Muscle of arm (tissue), 12 donors: Measurements from ENCODE around the gene COMTD1. TPM values are rescaled to one million over a fixed set of nuclear protein-coding genes. Genes with fewer than 3 reads are reported as not detected.
"Not testable (repeated sequence)": the region's sequence is repeated elsewhere in the genome, so short reads cannot be mapped to it uniquely, and the experiment has no call there.

Experiments
- DNase-seq: peaks from one replicate; pipeline ENCODE4 v3.0.0-alpha.2; 2013
- polyA plus RNA-seq, 12 donors: library from polyadenylated mRNA; unstranded; fragments of 120-200 nt; gene quantifications; one replicate each; pipeline ENCODE4 v1.2.1, GENCODE V29; 2013; ENCODE audit not compliant: insufficient read length in 12 of 12

Gene COMTD1
- polyA plus RNA-seq, 12 donors = 2.1 to 28.4 (median 3.9) TPM; not detected in 1

GRCh38 chr10:75226095-75226494 lies 9.7 kb downstream of the COMTD1 start:
- no peak for DNase-seq

- no peak for DNase-seq
Observed at GRCh38 chr10:75223507-75223906, 12.2 kb downstream of the COMTD1 start.

- DNase-seq = not testable (repeated sequence)
Observed at GRCh38 chr10:75221492-75221891, 14.3 kb downstream of the COMTD1 start.

DNA sequence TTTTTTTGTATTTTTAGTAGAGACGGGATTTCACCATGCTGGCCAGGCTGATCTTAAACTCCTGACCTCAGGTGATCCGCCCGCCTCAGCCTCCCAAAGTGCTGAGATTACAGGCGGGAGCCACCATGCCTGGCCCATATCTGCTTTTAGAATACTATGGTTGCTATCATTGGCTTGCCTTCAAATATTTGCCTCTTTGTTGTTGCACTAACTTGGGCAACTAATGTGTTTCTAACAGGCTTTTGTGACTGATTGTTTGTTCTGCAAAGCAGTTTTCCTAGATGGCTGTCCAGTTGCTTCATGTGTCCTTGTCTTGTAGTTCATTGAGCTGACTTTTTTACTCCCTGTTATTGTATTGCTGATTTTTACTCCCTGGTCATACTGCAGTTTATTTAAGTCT lies 15.5 kb downstream of the COMTD1 start:
- DNase-seq = no peak

GRCh38 chr10:75212343-75212742 lies 23.4 kb downstream of the COMTD1 start:
- no peak for DNase-seq

DNA sequence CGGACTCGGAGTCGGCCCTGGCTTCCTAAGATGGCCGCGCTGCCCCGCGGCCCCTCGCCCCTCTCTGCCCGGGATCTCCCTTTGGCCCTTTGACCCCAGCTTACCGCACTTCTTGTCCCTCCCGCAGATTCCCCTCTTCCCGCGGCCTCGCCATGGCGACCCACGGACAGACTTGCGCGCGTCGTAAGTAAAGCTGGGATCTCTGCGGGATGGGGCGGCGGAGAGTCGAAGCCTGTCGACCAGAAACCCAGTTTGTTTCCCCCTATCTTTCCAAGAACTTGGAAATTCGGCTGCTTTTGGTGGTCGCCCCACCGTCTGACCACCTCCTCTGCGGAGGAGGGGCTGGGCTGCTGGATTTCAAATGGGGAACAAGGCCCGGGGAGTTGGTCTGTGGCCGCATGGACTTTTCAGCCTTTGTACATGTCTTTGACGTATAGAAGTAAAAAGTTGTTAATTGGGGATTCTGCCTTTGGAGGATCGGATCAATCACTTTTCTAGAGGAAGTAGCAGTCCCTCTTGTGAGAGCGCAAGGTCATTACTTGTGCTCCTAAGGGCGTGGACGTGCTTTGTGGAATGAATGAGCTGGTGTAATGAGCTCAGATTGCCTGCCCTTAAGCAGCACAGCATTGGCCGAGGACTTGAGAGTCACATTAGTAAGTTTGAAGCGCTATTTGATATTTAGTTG lies 24.6 kb downstream of the COMTD1 start:
- no peak for DNase-seq

DNA sequence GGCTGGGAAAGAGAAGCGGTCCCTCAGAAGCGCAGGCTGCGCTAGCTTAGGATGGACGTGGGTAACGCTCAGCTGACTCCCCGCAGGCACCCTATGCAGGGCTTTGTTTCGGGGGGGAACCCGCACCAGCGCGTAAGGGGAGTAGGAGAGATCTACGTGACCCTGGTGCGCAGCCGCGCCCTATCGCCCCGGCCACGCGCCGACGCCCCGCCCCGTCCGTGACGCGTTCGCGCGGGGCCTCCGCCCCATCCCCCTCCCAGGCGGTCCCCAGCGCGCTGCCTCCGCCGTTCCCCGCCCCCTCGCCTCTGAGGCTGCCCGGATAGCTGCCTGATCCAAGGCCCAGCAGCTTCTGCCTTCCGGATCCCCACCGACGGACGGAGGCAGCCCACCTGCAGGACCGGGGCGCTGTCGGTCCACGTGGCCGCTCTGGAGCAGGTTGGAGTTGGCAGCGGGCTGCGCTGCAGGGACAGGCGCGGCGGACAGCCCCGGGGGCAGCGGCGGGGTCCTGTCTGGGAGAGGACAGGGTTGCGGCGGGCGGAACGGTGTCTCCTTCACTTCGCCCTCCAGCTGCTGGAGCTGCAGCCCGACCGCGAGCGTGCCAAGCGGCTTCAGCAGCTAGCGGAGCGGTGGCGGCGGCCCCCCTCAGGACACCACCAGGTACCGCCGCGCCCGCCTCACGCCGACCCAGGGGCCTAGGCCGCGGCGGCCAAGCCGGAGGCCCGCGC lies 25.3 kb downstream of the COMTD1 start, which contains the start of gene VDAC2:
Gene VDAC2 (plus strand): TSS at position 515 of the 725 bp plus-strand sequence. CDS start 363 bp downstream, outside the sequence.
- peak; percentile 93 for DNase-seq

- DNase-seq = peak; percentile 84
Observed at GRCh38 chr10:75209921-75210281, 25.9 kb downstream of the COMTD1 start.

- no peak for DNase-seq
Observed at GRCh38 chr10:75209086-75209920, 26.5 kb downstream of the COMTD1 start.

DNA sequence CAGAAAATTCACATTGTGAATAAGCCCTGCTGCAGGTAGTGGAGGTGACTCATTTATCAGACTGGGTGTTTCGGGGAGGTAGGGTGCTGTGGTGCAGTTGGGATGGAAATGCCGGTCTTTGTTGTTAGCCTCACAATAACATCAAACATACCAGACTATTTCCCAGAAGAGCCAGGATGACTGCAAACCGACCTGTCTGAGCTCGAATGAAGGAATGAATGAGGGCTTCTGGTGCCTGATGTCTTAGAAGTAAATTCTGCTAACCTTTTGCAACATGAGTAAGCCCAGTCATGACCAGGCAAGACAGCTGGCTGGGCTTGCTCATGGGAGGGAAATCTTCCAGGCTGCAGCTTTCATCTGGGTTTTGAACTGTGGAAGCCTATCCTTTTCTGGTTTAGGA lies 27.6 kb downstream of the COMTD1 start:
- no peak for DNase-seq

GRCh38 chr10:75207857-75208144 lies 28.0 kb downstream of the COMTD1 start:
- no peak for DNase-seq

DNA sequence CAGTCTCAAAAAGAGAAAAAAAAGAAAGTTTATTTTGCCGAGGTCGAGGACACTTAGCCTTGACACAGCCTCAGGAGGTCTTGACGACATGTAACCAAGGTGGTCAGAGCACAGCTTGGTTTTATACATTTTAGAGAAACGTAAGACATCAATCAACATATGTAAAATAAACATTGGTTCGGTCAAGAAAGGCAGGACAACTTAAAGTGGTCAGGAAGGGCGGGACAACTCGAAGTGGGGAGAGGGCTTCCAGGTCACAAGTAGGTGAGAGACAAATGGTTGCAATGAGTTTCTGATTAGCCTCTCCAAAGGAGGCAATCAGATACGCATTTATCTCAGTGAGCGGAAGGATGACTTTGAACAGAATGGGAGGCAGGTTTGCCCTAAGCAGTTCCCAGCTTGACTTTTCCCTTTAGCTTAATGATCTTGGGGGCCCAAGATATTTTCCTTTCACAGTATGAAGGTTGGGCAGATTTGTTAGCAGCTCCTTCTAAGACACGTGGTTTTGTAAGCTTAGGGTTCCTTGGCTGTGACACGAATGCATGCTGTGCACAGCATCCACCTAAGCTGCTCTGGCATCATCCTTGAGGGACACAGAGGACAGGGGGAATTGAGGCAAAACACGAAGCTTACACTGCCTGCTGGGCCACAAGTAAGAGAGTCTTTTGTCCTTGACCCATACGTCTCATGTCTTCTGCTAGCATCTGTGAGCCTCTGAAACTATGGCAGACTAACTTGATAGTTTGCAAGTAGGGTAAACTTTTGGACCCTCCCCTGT lies 28.5 kb downstream of the COMTD1 start:
- no peak for DNase-seq

GRCh38 chr10:75206638-75207037 lies 29.1 kb downstream of the COMTD1 start:
- DNase-seq = not testable (repeated sequence)

GRCh38 chr10:75205908-75206307 lies 29.8 kb downstream of the COMTD1 start:
- no peak for DNase-seq

DNA sequence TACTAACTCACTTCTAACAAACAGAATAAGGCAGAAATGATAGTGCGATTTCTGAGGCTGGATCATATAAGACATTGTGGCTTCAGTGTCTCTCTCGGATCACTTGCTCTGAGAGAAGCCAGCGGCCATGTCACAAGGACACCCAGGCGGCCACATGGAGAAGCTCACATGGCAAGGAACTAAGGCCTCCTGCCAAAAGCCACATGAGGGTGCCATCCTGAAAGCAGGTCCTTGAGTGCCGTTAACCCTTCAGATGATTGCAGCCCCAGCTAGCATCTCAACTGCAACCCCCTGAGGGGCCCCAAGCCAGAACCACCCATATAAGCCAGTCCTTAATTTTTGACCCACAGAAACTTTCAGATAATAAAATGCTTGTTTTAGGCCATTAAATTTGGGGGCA lies 32.0 kb downstream of the COMTD1 start:
- DNase-seq = no peak

DNA sequence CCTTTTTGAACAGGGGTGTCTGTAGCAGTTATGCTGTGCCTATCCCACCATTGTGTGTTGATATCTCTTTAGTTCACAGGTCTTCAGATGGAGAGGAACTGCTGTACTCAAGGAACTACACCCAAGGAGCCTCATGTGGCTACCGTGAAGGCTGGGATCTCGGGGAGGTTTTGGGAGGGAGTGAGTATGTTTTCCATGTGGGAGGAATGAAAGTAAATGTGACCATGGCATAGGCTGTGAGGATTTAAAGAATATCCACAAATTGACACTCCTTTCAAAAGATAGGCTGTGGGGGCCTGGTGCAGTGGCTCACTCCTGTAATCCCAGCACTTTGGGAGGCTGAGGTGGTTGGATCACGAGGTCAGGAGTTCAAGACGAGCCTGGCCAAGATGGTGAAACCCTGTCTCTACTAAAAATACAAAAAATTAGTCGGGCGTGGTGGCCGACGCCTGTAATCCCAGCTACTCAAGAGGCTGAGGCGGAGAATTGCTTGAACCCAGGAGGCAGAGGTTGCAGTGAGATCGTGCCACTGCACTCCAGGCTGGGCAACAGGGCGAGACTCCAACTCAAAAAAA lies 32.6 kb downstream of the COMTD1 start:
- not testable (repeated sequence) for DNase-seq

DNA sequence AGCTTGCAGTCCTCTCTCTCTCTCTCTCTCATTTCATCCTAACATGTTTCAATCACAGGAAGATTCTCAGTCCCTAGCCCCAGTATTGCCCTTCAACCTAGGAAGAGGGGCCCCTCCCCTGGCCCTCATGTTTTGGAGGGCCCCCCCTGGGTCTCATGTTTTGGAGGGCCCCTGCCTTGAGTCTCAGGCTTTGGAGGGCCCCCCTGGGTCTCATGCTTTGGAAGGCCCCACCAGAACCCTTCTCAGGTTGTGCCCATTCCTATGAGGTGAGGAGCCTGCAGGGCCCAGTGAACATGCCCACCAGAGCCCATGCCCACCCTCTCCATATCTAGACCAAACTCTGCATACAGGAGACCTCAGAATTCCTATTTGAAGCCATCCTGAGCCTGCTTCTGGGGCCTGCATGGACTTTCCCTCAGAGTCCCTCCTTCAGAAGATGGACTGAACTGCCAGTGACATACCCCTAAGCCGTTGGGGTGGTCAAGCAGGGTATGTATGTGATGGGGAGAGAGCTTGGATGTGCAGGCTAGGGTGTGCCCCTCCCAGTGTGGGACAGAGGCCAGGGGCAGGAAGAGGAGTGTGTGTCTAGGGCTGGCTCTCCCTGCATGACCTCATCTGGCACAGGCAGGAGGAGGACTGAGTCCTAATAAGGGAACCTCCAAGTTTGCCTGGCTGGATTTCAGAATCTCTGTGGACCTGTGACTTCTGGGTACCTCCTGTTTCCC lies 33.3 kb downstream of the COMTD1 start:
- no peak for DNase-seq

DNA sequence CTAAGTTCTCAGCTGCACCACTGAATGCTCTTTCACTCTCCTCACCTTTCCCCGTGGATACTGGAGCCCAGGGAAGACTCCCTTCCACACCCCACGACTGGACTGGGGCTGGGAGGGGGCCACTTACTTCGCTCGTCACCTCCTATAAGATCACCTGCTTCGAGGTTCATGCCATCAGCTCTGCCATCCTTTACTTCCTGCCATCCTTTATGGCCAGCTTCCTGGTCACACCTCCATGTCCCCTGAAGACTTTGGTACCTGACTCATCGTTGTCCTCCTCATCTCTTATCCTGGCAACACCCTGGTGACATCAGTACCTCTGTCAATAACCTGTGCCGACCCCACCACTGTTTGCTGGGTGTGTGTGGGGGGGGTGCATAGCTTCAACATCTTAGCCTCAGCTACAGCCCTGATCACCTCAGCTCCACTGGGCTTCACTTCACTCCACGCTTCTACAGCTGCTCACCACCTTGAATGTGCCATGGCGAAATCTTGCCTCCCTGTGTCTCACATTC lies 33.9 kb downstream of the COMTD1 start:
- no peak for DNase-seq

DNA sequence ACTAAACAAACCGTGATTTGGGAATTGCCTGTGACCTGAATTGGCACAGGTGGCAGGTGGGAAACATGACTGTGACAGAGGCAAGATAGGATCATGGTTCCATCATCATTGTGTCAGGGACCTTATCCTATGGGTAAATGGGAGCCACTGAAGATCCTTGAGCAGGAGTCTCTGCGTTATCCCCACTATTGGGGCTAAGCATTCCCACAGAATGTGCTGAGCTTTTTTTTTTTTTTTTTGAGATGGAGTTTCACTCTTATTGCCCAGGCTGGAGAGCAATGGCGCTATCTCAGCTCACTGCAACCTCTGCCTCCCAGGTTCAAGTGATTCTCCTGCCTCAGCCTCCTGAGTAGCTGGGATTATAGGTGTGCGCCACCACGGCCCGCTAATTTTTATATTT lies 35.8 kb downstream of the COMTD1 start:
- not testable (repeated sequence) for DNase-seq

GRCh38 chr10:75197906-75198305 lies 37.9 kb downstream of the COMTD1 start:
- DNase-seq = no peak

GRCh38 chr10:75197066-75197465 lies 38.7 kb downstream of the COMTD1 start:
- DNase-seq = no peak
